HepG2 (cell line): ENCODE measurements around the gene KAT2A. TPM values are rescaled to one million over a fixed set of nuclear protein-coding genes. Genes with fewer than 3 reads are reported as not detected.

Source experiments
- EED ChIP-seq: sonication (generic); formaldehyde crosslinking; IDR thresholded peaks from 2 replicates; pipeline ENCODE4 v1.5.0; 2020; ENCODE audit warnings: mild to moderate bottlenecking, missing genetic modification reagents
- FIP1L1 ChIP-seq: fragments of 200-400 bp; formaldehyde crosslinking; IDR thresholded peaks from 2 replicates; pipeline ENCODE4 v1.6.1; 2018; ENCODE audit warnings: low read depth, mild to moderate bottlenecking, low read length, moderate library complexity, borderline replicate concordance; ENCODE audit not compliant: insufficient read depth
- FOXA3 ChIP-seq: IDR thresholded peaks from 2 replicates; pipeline ENCODE4 v1.6.1; 2016; ENCODE audit warnings: missing genetic modification reagents, missing compliant biosample characterization
- GLI4 ChIP-seq: sonication (generic); formaldehyde crosslinking; IDR thresholded peaks from 2 replicates; pipeline ENCODE4 v1.5.1; 2020; ENCODE audit warnings: missing genetic modification reagents, mild to moderate bottlenecking, moderate library complexity, borderline replicate concordance
- HIVEP1 ChIP-seq: sonication (generic); formaldehyde crosslinking; IDR thresholded peaks from 2 replicates; pipeline ENCODE4 v1.4.0; 2020; ENCODE audit warnings: mild to moderate bottlenecking, missing genetic modification reagents
- HOXA3 ChIP-seq: sonication (generic); formaldehyde crosslinking; IDR thresholded peaks from 2 replicates; pipeline ENCODE4 v1.5.0; 2020; ENCODE audit warnings: missing genetic modification reagents
- KLF12 ChIP-seq: sonication (generic); formaldehyde crosslinking; IDR thresholded peaks from 2 replicates; pipeline ENCODE4 v1.4.0; 2020; ENCODE audit warnings: missing genetic modification reagents, borderline replicate concordance
- MBD4 ChIP-seq: IDR thresholded peaks from 2 replicates; pipeline ENCODE4 v1.6.1; 2012; ENCODE audit warnings: low read length, inconsistent platforms, borderline replicate concordance
- SAP130 ChIP-seq: IDR thresholded peaks from 2 replicates; pipeline ENCODE4 v1.6.1; 2016; ENCODE audit warnings: low read depth
- ZNF251 ChIP-seq: sonication (generic); formaldehyde crosslinking; IDR thresholded peaks from 2 replicates; pipeline ENCODE4 v1.9.0; 2021; ENCODE audit warnings: mild to moderate bottlenecking, missing genetic modification reagents
- polyA plus RNA-seq, 8 experiments: library from polyadenylated mRNA; depleted of rRNA in 3 of 8; stranded (reverse) in 7 of 8; unstranded in 1 of 8; fragments of >200 nt; fragmentation: Illumina TruSeq in 4 of 8; extraction: Trizol in 4 of 8; gene quantifications; 2 replicates each; pipeline versions ENCODE4 v1.2.1 to v1.2.3, GENCODE V29; 2011 to 2016; ENCODE audit warnings: low read depth in 4 of 8, missing spikeins in 1 of 8, mixed read lengths in 1 of 8; ENCODE audit not compliant: insufficient read depth in 1 of 8
- total RNA-seq, 5 experiments: library from RNA; depleted of rRNA; stranded (reverse); fragments of >200 nt; fragmentation: Illumina TruSeq; extraction: Trizol; gene quantifications; 2 replicates each; pipeline ENCODE4 v1.2.3, GENCODE V29; 2016; ENCODE audit warnings: low read depth in 1 of 5
- TF ChIP-seq, protein P1 (sequence below): sonication (generic); formaldehyde crosslinking; IDR thresholded peaks from 2 replicates; pipeline ENCODE4 v1.4.0; 2020; ENCODE audit warnings: mild to moderate bottlenecking, missing genetic modification reagents
- TF ChIP-seq, protein P2 (sequence below): IDR thresholded peaks from 2 replicates; pipeline ENCODE4 v1.6.1; 2016; ENCODE audit warnings: mild to moderate bottlenecking
- TF ChIP-seq, protein P3 (sequence below): sonication (generic); formaldehyde crosslinking; IDR thresholded peaks from 2 replicates; pipeline ENCODE4 v1.5.1; 2020; ENCODE audit warnings: mild to moderate bottlenecking, missing genetic modification reagents, moderate library complexity
- TF ChIP-seq, protein P4 (sequence below): sonication (generic); formaldehyde crosslinking; IDR thresholded peaks from 2 replicates; pipeline ENCODE4 v1.4.0; 2020; ENCODE audit warnings: mild to moderate bottlenecking, missing genetic modification reagents
- TF ChIP-seq, protein P5 (sequence below): IDR thresholded peaks from 2 replicates; pipeline ENCODE4 v1.6.1; 2012; ENCODE audit warnings: low read depth, low read length, improper control_type of control experiment
- TF ChIP-seq, protein P6 (sequence below): sonication (generic); formaldehyde crosslinking; IDR thresholded peaks from 2 replicates; pipeline ENCODE4 v1.4.0; 2020; ENCODE audit warnings: missing genetic modification reagents

Gene KAT2A
- total and polyA plus RNA-seq, 2 of the 13 experiments (the other 11 are each of a cell fraction or from before 2014, with no cell fraction given) = 29.1 to 90.4 TPM

DNA sequence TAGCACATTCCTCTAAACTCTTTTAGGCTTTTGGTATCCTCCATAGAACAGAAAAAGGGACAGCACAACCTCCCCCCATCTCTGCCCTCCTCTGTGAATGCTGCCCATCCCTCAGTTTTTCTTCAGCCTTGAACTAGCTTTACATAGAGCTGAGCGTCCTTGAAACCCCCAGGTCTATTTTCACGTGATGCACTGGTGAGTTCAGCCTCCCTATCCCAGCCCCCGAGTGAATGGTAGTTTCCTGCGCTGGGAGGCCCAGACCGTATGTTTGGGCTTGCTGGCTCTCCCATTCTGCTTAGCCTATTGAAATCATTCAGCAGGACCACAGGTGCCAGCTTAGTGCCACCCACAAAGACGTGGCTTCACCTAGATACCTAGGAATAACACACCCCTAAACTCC, 45.4 kb downstream of the KAT2A start (continued):
- no peak for TF ChIP-seq MBD4
- no peak; the same call in 1 of the 2 replicates for TF ChIP-seq HIVEP1 (CRISPR knock-in tag)
- 0 out of 2 replicates have a peak, but pooled peaks have one; percentile 5 for TF ChIP-seq FOXA3
- TF ChIP-seq, protein P1, sequence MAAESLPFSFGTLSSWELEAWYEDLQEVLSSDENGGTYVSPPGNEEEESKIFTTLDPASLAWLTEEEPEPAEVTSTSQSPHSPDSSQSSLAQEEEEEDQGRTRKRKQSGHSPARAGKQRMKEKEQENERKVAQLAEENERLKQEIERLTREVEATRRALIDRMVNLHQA (CRISPR knock-in tag) = no peak
- TF ChIP-seq, protein P2, sequence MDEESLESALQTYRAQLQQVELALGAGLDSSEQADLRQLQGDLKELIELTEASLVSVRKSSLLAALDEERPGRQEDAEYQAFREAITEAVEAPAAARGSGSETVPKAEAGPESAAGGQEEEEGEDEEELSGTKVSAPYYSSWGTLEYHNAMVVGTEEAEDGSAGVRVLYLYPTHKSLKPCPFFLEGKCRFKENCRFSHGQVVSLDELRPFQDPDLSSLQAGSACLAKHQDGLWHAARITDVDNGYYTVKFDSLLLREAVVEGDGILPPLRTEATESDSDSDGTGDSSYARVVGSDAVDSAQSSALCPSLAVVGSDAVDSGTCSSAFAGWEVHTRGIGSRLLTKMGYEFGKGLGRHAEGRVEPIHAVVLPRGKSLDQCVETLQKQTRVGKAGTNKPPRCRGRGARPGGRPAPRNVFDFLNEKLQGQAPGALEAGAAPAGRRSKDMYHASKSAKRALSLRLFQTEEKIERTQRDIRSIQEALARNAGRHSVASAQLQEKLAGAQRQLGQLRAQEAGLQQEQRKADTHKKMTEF (CRISPR knock-in tag) = 0 out of 2 replicates have a peak, but pooled peaks have one; percentile 22
- TF ChIP-seq, protein P3, sequence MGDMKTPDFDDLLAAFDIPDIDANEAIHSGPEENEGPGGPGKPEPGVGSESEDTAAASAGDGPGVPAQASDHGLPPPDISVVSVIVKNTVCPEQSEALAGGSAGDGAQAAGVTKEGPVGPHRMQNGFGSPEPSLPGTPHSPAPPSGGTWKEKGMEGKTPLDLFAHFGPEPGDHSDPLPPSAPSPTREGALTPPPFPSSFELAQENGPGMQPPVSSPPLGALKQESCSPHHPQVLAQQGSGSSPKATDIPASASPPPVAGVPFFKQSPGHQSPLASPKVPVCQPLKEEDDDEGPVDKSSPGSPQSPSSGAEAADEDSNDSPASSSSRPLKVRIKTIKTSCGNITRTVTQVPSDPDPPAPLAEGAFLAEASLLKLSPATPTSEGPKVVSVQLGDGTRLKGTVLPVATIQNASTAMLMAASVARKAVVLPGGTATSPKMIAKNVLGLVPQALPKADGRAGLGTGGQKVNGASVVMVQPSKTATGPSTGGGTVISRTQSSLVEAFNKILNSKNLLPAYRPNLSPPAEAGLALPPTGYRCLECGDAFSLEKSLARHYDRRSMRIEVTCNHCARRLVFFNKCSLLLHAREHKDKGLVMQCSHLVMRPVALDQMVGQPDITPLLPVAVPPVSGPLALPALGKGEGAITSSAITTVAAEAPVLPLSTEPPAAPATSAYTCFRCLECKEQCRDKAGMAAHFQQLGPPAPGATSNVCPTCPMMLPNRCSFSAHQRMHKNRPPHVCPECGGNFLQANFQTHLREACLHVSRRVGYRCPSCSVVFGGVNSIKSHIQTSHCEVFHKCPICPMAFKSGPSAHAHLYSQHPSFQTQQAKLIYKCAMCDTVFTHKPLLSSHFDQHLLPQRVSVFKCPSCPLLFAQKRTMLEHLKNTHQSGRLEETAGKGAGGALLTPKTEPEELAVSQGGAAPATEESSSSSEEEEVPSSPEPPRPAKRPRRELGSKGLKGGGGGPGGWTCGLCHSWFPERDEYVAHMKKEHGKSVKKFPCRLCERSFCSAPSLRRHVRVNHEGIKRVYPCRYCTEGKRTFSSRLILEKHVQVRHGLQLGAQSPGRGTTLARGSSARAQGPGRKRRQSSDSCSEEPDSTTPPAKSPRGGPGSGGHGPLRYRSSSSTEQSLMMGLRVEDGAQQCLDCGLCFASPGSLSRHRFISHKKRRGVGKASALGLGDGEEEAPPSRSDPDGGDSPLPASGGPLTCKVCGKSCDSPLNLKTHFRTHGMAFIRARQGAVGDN (CRISPR knock-in tag) = no peak
- TF ChIP-seq ZNF251 = no peak
- no peak for TF ChIP-seq FIP1L1
- no peak for TF ChIP-seq KLF12 (CRISPR knock-in tag)
- TF ChIP-seq, protein P4, sequence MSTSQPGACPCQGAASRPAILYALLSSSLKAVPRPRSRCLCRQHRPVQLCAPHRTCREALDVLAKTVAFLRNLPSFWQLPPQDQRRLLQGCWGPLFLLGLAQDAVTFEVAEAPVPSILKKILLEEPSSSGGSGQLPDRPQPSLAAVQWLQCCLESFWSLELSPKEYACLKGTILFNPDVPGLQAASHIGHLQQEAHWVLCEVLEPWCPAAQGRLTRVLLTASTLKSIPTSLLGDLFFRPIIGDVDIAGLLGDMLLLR (CRISPR knock-in tag) = no peak
- peak; percentile 25; the same call in 1 of the 2 replicates for TF ChIP-seq SAP130
- no peak; the same call in 1 of the 2 replicates for TF ChIP-seq HOXA3 (CRISPR knock-in tag)
- TF ChIP-seq, protein P5, sequence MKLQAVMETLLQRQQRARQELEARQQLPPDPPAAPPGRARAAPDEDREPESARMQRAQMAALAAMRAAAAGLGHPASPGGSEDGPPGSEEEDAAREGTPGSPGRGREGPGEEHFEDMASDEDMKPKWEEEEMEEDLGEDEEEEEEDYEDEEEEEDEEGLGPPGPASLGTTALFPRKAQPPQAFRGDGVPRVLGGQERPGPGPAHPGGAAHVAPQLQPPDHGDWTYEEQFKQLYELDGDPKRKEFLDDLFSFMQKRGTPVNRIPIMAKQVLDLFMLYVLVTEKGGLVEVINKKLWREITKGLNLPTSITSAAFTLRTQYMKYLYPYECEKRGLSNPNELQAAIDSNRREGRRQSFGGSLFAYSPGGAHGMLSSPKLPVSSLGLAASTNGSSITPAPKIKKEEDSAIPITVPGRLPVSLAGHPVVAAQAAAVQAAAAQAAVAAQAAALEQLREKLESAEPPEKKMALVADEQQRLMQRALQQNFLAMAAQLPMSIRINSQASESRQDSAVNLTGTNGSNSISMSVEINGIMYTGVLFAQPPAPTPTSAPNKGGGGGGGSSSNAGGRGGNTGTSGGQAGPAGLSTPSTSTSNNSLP = no peak
- TF ChIP-seq, protein P6, sequence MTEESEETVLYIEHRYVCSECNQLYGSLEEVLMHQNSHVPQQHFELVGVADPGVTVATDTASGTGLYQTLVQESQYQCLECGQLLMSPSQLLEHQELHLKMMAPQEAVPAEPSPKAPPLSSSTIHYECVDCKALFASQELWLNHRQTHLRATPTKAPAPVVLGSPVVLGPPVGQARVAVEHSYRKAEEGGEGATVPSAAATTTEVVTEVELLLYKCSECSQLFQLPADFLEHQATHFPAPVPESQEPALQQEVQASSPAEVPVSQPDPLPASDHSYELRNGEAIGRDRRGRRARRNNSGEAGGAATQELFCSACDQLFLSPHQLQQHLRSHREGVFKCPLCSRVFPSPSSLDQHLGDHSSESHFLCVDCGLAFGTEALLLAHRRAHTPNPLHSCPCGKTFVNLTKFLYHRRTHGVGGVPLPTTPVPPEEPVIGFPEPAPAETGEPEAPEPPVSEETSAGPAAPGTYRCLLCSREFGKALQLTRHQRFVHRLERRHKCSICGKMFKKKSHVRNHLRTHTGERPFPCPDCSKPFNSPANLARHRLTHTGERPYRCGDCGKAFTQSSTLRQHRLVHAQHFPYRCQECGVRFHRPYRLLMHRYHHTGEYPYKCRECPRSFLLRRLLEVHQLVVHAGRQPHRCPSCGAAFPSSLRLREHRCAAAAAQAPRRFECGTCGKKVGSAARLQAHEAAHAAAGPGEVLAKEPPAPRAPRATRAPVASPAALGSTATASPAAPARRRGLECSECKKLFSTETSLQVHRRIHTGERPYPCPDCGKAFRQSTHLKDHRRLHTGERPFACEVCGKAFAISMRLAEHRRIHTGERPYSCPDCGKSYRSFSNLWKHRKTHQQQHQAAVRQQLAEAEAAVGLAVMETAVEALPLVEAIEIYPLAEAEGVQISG (CRISPR knock-in tag) = no peak
- no peak for TF ChIP-seq EED
- no peak for TF ChIP-seq GLI4 (CRISPR knock-in tag)
